Activated CD4-positive, alpha-beta T cell treated with anti-CD3 and anti-CD28 coated beads, Interleukin-2, Interleukin-6, amounts not matched to agents 100 ng/mL and 50 ng/mL, durations not matched to agents 16 hours and 8 hours (primary cell): ENCODE results near the gene SLC12A3.
"Not testable (repeated sequence)": the region's sequence is repeated elsewhere in the genome, so short reads cannot be mapped to it uniquely, and the experiment has no call there.

Experiments
- DNase-seq: peaks from one replicate; pipeline ENCODE4 v3.0.0-alpha.2; 2020

Gene SLC12A3

DNA sequence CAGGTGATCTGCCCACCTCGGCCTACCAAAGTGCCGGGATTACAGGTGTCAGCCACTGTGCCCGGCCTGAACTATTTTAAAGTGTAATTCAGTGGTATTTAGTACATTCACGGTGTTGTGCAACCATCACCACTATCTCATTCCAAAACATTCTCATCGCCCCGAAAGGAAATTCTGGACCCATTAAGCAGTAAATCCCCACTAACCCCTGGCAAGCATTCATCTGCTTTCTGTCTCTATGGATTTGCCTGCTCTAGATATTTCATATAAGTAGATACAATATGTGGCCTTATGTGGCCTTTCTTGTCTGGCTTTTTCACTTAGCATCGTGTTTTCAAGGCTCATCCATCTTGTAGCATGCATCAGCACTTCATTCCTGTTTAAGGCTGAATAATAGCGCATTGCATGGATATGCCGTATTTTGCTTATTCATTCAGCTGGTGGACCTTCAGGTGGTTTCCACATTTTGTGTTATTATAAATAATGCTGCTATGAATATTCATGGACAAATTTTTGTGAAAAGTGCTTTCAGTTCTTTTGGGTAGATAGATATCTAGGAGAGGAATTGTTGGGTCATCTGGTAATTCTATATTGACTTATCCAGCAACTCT, 58.6 kb downstream of the SLC12A3 start:
- DNase-seq = no peak

GRCh38 chr16:56927471-56927870, 62.5 kb downstream of the SLC12A3 start:
- no peak for DNase-seq

GRCh38 chr16:56929639-56930038, 64.6 kb downstream of the SLC12A3 start:
- no peak for DNase-seq

DNA sequence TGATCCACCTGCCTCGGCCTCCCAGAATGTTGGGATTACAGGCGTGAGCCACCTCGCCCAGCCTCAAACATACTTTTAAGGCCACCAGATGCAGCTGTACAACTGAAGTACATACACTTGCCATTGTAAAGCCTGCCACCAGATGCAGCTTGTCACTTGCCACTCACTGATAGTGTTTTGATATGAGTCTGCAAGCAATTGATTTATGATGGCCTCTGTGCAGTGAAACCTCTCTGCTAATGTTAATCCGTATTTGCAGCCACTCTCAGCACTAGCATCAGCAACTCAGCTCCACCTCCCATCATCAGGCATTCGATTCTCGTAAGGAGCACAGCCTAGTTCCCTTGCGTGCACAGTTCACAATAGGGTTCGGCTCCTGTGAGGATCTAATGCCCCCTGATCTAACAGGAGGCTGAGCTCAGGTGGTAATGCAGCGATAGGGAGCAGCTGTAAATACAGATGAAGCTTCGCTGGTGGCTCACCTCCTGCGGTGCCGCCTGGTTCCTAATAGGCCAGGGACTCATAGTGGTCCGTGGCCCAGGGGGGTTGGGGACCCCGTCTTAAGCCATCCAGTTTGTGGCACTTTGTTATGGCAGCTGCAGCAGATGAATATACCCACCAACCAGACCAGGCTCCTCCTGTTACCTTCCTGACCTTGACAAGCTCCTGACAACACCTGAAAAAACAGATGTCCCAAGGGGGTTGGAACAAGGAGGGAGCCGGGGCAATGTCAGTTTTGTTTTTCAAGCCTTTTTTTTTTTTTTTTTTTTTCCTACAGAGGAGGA, 65.7 kb downstream of the SLC12A3 start:
- DNase-seq = no peak

GRCh38 chr16:56931271-56931891, 66.4 kb downstream of the SLC12A3 start:
- no peak for DNase-seq

DNA sequence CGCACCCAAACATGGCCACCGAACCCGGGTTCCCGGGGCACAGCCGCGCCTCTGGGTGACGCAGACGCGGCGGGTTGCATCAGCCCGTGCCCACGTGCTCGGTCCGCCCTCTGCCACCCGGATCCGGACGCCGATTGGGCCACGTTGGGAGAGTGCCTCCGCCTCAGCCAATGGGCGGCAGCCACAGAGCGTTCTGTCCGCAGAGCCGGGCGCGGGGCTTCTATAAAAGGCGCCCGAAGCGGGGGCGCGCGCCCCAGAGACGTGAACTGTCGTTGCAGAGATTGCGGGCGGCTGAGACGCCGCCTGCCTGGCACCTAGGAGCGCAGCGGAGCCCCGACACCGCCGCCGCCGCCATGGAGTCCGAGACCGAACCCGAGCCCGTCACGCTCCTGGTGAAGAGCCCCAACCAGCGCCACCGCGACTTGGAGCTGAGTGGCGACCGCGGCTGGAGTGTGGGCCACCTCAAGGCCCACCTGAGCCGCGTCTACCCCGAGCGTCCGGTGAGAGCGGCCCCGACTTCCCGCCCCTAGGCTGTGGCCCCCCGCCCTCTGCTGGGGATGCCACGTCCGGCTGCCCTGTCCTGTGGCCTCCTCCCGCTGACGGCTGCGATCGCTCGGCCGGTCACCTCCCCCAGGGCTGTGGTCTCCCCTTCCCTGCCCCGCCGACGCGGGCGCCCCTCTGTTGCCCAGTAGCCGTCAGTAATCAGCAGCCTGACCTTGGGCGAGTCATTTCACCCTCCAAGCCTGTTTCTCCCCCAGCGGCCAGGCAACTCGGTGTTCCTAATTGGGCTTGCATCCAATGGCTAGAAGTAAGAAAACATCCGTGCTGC, 67.1 kb downstream of the SLC12A3 start, which contains the start of gene HERPUD1:
Gene HERPUD1 (plus strand): TSS at position 251 of the 829 bp plus-strand sequence. CDS start 103 bp downstream, at position 354.
- DNase-seq = peak; percentile 100

- DNase-seq = peak; percentile 63
Observed at GRCh38 chr16:56932721-56933619, 68.0 kb downstream of the SLC12A3 start.

DNA sequence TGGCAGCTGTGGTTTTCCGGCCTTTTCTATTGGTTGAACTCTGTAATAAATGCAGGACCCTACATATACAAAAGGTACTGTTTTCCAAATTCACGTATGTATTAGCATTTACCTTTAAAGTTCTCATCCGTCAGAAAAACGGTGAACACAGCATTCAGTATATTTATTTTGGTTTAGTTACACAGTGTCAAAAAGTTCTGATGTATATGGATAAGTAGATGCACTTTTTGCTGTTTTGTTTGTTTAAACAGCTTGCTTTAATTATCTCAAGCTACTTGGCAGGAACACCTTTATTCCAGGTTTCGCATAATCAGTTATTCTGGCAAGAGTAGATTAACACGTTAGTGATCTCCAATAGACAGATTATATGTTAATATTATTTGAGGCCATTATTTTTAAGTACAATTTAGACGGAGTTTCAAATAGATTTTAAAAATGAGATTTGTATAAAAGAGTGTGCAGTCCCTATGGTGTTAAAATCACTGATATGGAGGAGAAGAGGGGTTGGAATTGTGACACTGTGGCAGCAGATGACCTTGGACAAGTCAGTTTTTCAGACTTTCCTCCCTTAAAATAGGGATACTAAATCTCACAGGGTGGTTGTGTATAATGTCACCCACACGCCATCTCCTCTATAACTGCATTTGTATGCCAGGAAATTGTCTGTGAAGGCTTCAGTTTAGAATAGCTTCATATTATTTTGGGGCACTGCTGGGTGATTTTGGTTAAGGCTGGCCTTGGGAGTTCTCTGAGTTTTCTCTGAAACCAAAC, 69.0 kb downstream of the SLC12A3 start:
- no peak for DNase-seq

GRCh38 chr16:56934599-56935145, 69.7 kb downstream of the SLC12A3 start:
- not testable (repeated sequence) for DNase-seq

DNA sequence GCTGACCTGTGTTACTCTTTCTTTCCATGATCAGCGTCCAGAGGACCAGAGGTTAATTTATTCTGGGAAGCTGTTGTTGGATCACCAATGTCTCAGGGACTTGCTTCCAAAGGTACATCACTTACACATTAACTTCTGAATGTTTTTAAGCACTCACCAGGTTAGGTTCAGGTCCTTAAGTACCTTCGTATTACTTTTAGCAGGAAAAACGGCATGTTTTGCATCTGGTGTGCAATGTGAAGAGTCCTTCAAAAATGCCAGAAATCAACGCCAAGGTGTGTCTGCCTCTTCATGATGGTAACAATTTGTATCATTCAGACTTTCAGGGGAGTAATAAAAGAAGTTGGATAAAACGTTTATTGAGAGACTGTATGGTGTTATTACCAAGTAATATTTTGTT, 70.2 kb downstream of the SLC12A3 start:
- no peak for DNase-seq

GRCh38 chr16:56936491-56936890, 71.5 kb downstream of the SLC12A3 start:
- no peak for DNase-seq

DNA sequence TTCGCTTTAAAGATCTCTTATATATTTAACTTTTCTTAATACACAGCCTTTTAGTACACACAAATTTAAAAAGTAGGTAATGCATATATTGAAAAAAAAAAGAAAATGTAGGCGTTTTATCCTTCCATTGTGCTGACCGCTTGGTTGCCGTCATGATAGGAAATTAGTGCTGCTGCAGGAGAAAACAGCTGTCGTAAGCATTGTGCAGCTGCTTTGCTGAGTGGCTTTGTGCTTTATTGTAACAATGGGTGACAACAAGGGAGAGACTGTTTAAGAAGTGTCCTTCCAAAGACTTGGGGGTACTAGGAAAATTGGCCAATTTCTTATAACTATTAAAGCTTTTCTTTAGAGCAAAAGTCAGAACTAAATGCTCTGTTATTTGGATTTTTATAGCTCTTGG, 71.9 kb downstream of the SLC12A3 start:
- no peak for DNase-seq

GRCh38 chr16:56938664-56939513, 73.9 kb downstream of the SLC12A3 start:
- DNase-seq = peak; percentile 90

DNA sequence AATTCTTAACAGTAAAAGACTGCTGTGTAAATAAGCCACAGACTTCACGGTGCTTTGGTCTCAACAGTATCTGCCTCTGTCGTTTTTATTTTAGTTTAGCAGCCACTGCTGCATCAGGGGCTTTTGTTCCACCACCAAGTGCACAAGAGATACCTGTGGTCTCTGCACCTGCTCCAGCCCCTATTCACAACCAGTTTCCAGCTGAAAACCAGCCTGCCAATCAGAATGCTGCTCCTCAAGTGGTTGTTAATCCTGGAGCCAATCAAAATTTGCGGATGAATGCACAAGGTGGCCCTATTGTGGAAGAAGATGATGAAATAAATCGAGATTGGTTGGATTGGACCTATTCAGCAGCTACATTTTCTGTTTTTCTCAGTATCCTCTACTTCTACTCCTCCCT, 74.8 kb downstream of the SLC12A3 start:
- DNase-seq = no peak

GRCh38 chr16:56941092-56941491, 76.1 kb downstream of the SLC12A3 start:
- DNase-seq = no peak

- no peak for DNase-seq
Observed at GRCh38 chr16:56941856-56942331, 76.9 kb downstream of the SLC12A3 start.

- DNase-seq = no peak
Observed at GRCh38 chr16:56943761-56944375, 78.9 kb downstream of the SLC12A3 start.

DNA sequence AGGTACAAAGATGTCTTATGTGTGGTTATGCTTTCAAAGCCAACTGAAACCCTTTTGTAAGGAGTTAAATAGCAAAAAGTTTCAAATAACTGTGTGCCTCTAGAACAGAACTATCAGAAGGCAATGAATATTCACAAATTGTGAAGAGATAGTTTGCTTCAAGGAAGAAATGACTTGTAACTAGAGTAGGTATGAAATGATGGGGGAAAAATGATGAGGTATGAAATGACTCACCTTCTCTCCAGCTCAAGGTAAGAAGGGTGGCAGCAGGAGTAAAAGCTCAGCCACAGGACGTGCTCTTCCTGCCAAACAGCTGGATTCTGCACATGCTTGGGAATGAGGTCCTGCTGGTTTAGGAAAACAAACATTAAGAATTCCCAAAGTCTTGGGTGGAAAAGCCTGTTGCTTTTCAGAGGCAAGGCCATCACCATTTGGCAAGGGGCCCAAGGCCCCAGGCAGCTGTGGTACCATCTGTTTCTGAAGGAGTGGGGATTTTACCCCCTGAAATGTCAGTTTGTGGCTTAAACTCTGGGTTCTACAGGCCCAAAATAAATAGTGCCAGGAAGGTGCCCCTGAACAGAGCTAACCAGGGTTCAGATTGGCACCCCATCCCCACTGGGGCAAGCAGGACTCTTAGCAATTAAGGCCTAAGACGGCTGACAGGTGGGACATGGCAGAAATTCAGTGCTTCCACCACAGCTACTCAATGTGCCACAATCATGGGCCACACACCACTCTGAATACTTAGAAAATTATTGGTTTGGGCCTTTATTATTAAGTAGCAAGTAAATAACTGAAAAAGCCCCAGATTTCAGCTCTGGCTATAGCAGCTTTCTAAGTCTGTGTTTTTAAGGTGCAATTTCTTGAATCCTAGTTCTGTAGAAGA, 80.2 kb downstream of the SLC12A3 start:
- DNase-seq = peak; percentile 83
